ENCODE measurements around the gene ADAMTS14. TPM values are rescaled to one million over a fixed set of nuclear protein-coding genes. Genes with fewer than 3 reads are reported as not detected.
A peak's percentile ranks its signal among the peaks of the same experiment; 100 is the strongest.

Gene ADAMTS14
- total RNA-seq, 1 donor from 2014 or later, result 1.4 TPM

- no peak for DNase-seq (ENCODE audit: extremely low spot score, unreplicated experiment)
- Mint-ChIP-seq H3K4me1 (ENCODE audit: unreplicated experiment) (peaks cover 33% of the 10 kb centered on the region), H3K36me3 (no peaks in the 10 kb centered on the region), H3K27me3 (peaks cover 30% of the 10 kb centered on the region), H3K4me3 (no peak overlapping the region), H3K27ac (no peak overlapping the region), H3K9me3 (no peaks in the 10 kb centered on the region)
- TF ChIP-seq CTCF (conservative IDR thresholded peaks at IDR 0.05), result no peak
These were observed 6.6 kb downstream of the ADAMTS14 start for GRCh38 chr10:70678757-70679489.

GRCh38 chr10:70679498-70679897 lies 7.2 kb downstream of the ADAMTS14 start:
- H3K27ac Mint-ChIP-seq, result no peak overlapping the region
- no peak for DNase-seq (ENCODE audit: extremely low spot score, unreplicated experiment)
- peaks cover 38% of the 10 kb centered on the region for H3K4me1 Mint-ChIP-seq (ENCODE audit: unreplicated experiment)
- H3K4me3 Mint-ChIP-seq, result no peak overlapping the region
- no peak for TF ChIP-seq CTCF (conservative IDR thresholded peaks at IDR 0.05)
- no peaks in the 10 kb centered on the region for H3K36me3 Mint-ChIP-seq
- no peaks in the 10 kb centered on the region for H3K9me3 Mint-ChIP-seq
- H3K27me3 Mint-ChIP-seq, result peaks cover 25% of the 10 kb centered on the region

- DNase-seq (ENCODE audit: extremely low spot score, unreplicated experiment), result no peak
- Mint-ChIP-seq H3K4me3 (no peak overlapping the region), H3K36me3 (no peaks in the 10 kb centered on the region), H3K4me1 (ENCODE audit: unreplicated experiment) (peaks cover 45% of the 10 kb centered on the region), H3K27ac (peak overlapping the region; percentile 64), H3K9me3 (no peaks in the 10 kb centered on the region), H3K27me3 (peaks cover 9% of the 10 kb centered on the region)
- no peak for TF ChIP-seq CTCF (conservative IDR thresholded peaks at IDR 0.05)
These were observed 8.8 kb downstream of the ADAMTS14 start for GRCh38 chr10:70680899-70681730.

- H3K4me3 Mint-ChIP-seq, result no peak overlapping the region
- H3K4me1 Mint-ChIP-seq (ENCODE audit: unreplicated experiment), result peaks cover 45% of the 10 kb centered on the region
- H3K27ac Mint-ChIP-seq, result no peak overlapping the region
- no peak for TF ChIP-seq CTCF (conservative IDR thresholded peaks at IDR 0.05)
- peaks cover 3% of the 10 kb centered on the region for H3K27me3 Mint-ChIP-seq
- H3K36me3 Mint-ChIP-seq, result no peaks in the 10 kb centered on the region
- DNase-seq (ENCODE audit: extremely low spot score, unreplicated experiment), result no peak
- no peaks in the 10 kb centered on the region for H3K9me3 Mint-ChIP-seq
These were observed 9.4 kb downstream of the ADAMTS14 start for GRCh38 chr10:70681731-70682005.

- no peak for TF ChIP-seq CTCF (conservative IDR thresholded peaks at IDR 0.05)
- Mint-ChIP-seq H3K4me3 (peak overlapping the region; percentile 7), H3K4me1 (ENCODE audit: unreplicated experiment) (peaks cover 42% of the 10 kb centered on the region), H3K27me3 (peaks cover 2% of the 10 kb centered on the region), H3K27ac (peak overlapping the region; percentile 34), H3K36me3 (no peaks in the 10 kb centered on the region), H3K9me3 (no peaks in the 10 kb centered on the region)
- no peak for DNase-seq (ENCODE audit: extremely low spot score, unreplicated experiment)
These were observed 10.8 kb downstream of the ADAMTS14 start for GRCh38 chr10:70682920-70683600.
